Activated CD4-positive, CD25-positive, alpha-beta regulatory T cell treated with anti-CD3 and anti-CD28 coated beads, Interleukin-2, amount 50 U/mL, for 24 hours (primary cell): ENCODE measurements around the gene VSIG10L2.
"Not testable (repeated sequence)": the region's sequence is repeated elsewhere in the genome, so short reads cannot be mapped to it uniquely, and the experiment has no call there.

Source experiments
- ATAC-seq, 2 donors: fragments of 150-1000 bp; cut with Tn5 transposase; one replicate each; pipeline ENCODE4 v1.10.0; 2021; ENCODE audit warnings: mild to moderate bottlenecking in 1 of 2, moderate library complexity in 1 of 2

The VSIG10L2 gene

DNA sequence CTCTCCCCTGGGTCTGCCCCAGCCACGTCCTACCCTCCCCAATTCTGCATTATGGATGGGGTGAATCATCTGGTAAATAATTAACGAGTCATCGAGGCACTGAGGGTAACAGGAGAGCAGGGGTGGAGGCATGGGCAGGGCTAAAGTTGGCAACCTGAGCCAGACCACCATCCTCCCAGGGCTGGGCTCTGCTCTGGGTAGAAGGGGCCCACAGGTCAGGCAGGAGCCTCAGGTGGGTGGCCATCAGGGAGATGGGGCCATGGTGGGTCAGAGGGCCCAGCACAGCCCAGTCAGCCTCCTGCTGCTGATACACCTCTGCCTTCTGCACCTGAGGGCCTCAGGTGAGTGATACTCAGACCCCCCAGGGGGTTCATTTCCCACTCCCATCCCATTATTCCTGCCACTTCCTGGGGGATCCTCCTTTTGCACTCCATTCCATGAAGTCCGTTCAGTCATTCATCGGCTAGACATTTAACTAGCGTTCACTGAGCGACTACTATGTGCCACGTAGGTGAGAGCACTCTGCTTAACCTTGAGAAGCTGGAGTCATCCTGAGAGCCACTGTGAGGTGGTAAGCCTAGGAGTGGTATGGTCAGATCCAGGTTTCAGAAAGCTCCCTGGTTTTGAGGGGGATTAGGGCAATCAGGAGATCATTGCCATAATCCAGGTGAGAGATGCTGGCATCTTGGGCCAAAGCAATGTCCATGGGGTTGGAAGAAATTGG lies at the start of gene VSIG10L2:
Gene VSIG10L2 (plus strand): TSS at position 248 of the 724 bp plus-strand sequence. CDS start 12 bp downstream, at position 260.
- ATAC-seq, result no peak

DNA sequence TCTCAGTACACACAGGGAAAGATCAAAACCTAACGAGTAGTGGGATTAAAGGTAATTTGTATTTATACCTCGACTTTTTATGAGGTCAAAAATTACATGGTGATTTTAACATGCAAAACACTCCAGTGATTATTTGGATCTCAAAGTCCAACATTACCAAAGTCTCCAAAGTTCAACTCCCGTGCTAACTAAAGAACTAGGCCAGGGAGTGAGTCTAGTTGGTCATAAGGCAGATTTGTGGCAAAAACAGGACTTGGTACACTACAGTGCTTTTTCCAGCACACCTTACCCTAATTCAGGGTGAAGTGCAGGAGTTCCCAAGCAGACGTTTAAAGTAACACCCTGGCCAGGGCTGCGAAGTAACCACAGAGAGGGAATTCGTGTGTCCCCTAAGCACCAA lies 44.0 kb upstream of the VSIG10L2 start:
- ATAC-seq, result no peak

DNA sequence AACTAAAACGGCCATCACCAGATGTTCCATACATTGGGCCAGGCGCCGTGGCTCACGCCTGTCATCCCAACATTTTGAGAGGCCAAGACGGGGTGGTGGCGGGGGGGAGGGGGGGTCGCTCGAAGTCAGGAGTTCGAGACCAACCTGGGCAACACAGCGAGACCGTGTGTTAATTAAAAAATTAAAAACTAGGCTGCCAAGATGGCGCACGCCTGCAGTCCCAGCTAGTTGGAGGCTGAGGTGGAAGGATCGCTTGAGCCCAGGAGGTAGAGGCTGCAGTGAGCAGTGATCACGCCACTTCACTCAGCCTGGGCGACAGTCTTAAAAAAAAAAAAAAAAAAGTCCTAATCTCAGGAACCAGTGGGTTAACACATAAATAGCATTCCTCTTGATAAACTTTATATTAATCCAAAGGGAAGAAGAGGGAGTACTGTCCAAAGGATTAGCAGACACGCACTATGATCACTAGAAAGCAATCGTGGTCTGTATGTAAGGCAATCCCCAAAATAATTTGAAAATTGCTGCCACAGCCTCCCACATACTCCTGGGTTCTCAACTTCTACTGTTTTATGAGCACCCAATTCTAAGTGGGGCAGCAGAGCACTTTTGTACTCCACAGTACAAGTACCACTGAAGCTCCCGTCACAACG lies 43.4 kb upstream of the VSIG10L2 start:
- ATAC-seq, result no peak

DNA sequence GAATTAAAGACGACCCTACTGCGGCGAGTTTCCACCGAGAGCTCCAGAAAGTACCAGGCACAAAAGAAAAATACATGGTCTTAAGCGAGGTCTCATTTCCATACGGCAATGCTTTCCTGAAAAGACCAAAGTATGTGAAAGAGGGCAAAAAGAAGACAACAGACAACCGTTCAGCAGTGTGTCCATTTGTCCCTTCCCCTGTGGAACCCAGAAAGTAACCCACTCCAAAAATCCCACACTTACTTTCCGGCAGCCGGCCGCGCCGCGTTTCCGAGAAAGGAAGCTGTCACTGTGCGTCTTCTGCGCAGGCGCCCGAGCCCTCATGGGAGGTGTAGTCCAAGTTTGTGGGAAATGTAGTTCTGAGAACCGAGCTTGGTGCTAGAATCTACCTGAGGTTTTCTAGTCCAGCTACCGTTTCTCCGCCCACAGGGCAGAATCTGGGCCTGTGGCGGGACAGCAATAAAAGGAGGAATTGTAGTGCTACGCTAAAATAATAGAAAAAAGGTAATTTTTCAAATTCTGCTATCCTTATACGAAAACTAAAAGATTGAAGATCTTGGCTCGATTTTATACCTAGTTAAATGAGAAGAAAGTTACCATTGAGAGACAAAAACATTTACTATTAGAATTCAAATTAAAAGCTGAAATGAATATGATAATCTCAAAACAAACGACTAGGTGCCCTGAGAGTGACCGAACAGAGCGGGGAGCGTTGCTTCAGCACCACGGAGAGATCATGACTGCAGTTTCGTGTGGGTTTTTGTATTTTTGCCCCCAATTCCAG lies 42.7 kb upstream of the VSIG10L2 start, which contains the start of gene PUS3:
Gene PUS3 (minus strand): TSS at position 280 of the 784 bp plus-strand sequence. CDS start 6,922 bp downstream, outside the sequence.
- ATAC-seq, result peak; percentile 86 to 92

DNA sequence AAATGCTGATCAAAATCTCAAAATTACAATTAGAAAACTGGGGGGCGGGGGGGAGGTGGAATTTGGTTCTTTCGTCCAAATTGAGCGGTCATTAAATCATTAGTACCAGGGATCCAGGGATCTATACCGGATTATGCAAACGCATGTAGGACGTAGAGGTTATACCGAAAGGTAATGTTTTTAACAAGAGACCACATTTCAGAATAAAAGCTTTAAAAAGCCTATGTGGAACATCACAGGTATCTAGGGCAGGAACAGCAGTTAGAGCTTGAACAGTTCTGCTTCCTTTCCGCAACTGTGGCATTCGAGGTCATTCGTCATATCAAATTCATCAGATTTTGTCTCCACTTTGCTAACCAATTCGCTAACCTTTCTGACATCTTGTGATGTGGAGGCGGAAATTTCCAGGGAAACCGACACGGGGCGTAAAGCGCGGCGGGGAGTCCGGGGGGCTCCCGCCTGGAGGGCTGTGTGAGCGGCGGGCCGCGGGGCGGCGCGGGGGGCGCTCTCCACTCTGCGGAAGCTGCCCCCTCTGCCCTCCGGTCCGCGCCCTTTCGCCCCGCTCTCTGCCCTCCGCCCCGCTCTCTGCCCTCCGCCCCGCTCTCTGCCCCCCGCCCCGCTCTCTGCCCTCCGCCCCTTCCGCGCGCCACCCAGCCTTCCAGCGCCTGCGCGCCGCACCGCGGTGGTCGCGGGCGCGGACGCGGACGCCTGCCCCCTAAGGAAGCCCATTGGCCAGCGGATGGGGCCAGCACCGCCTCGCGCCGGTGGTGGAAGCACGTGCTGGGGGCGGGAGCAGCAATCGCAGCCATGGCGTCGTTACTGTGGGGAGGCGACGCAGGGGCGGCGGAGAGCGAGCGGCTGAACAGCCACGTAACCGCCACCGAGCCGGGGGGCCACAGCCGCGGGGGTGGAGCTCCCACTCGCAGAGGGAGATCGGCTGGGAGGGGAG lies 41.9 kb upstream of the VSIG10L2 start, which contains the start of gene DDX25:
Gene DDX25 (plus strand): TSS at position 798 of the 949 bp plus-strand sequence. CDS start 10 bp downstream, at position 808.
- ATAC-seq, result peak in 1 of 2 donors; percentile 9

DNA sequence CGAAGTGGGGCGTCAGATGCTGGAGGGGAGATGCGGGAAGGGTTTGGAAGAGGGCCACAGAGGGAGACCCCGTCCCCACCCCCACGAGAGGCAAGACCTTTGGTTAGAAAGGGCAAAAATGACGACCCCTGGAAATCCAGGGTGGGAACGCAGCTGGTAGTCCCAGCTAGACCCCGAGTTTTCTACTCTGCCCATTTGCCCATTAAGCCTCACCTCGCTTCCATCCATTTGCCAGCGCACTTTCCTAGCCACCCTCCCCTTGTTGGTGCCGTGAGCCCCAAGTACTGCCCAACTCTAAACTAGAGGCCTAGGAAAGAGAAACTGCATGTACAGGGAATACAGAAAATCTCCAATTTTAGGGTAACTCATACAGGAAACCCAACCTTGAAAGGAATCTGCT lies 41.2 kb upstream of the VSIG10L2 start:
- ATAC-seq, result no peak

DNA sequence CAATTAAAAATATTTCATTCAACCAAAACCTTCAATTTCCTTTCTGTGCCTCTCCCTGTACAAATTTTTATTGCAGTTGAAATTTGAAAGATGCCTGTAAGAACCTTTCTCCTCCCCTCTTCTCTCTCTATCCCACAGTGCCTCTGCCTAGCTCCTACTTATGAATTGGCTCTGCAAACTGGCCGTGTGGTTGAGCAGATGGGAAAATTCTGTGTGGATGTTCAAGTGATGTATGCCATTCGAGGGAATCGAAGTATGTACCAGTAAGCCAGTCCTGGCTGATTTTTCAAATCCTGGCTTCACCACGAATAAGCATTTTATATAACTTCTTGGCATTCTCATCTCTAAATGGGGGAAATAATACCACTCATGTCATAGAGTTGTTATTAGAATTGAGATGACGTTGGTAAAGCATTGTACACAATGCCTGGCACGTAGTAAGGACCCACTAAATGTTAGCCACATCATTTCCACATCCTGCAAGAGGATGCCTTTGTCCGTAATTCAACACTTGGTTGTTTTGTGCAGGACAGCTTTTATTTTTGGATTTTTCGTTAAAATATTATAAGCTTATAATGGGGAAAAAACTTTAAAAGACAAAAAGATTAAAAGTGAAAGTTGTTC lies 35.5 kb upstream of the VSIG10L2 start:
- ATAC-seq, result no peak

DNA sequence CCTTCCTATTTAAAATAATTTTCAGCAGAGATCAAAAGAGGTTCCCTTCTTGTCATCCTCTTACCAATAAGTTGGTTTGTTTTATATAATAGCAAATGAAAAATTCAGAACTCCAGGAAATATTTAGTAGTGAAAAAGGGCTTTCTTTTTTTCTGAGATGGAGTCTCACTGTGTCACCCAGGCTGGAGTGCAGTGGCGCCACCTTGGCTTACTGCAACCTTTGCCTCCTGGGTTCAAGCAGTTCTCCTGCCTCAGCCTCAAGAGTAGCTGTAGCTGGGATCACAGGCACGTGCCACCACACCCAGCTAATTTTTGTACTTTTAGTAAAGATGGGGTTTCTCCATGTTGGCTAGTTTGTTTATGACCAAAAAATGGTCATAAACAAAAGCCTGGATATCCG lies 31.2 kb upstream of the VSIG10L2 start:
- not testable (repeated sequence) for ATAC-seq

DNA sequence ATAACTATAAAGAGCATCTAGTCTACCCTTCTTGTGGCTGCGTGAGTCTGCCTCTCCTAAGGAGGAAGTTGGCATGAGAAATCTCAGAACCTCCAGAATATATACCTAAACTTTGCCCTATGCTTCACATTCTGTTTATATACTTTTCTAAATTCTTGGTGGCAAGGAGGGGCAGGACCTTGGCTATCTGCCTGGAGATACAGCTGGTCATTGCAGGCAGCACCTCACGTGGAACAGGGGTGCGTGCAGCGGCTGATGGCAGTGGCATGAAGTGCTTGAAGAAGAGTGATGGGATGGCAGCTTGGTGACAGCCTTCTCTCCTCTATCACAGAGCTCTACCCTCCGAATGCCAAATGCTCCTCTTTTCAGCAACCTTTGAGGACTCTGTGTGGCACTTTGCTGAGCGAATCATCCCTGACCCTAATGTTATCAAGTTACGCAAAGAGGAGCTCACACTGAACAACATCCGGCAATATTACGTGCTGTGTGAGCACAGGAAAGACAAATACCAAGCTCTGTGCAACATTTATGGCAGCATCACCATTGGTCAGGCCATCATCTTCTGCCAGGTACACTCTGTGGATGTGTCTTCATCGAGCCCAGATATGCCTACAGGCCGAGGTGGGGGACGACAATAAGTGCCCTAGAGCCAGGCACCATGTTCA lies 29.0 kb upstream of the VSIG10L2 start:
- ATAC-seq, result no peak

DNA sequence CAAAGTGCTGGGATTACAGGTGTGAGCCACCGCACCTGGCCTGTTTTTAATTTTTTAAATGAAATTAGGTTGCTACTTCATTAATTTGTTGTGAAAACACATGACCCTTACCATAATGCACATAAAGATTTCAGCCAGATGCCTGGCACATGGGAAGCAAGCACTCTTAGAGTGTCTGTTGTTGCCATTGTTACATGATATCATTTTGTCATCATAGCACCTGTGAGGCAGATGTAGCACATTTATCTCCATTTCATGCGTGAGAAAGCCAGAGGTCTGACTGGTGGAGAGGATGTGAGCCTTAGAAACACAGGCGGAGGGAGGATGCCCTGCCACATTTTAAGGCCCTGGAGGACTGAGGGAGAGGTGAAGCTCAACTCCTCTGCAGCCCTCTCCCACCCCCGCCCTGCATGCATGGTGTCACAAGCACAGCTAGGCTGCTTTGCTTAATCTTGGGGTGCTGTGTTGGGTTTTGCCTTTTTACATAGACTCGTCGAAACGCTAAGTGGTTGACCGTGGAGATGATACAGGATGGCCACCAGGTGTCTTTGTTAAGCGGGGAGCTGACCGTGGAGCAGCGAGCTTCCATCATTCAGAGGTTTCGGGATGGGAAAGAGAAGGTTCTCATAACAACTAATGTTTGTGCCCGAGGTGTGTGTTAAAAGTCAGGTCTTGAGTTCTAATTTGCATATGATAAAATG lies 27.6 kb upstream of the VSIG10L2 start:
- no peak for ATAC-seq

DNA sequence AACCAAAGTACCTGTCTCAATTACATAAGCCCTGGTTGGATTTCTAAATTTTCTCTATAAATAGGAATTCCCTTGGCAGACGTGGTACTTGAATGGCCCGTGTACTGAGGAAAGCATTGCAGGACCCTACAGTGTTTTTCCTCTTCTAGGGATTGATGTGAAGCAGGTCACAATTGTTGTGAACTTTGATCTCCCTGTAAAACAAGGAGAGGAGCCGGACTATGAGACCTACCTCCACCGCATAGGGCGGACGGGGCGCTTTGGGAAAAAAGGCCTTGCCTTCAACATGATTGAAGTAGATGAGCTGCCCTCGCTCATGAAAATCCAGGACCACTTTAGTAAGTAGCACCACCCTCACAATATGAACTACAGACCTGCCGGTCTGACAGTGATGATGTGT lies 24.8 kb upstream of the VSIG10L2 start:
- ATAC-seq, result no peak

DNA sequence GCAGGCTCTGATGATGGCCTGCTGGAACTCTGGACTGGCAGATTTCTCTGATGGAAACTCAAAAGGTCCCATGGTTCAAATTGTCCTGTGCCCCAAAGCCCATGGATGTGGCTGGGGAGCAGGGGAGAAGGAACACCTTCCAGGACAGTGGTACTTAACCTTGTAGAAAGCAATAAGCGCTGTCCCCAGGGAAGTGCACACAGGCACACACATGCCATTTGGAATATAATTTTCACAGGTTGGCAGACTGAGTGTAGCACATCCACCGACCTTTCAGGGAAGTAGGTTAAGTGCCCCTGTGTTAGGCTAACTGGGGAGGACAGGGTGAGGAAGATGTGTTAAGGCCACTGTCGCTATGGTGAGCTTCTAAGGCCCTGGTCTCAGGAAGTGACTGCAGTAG lies 23.7 kb upstream of the VSIG10L2 start:
- ATAC-seq, result no peak

DNA sequence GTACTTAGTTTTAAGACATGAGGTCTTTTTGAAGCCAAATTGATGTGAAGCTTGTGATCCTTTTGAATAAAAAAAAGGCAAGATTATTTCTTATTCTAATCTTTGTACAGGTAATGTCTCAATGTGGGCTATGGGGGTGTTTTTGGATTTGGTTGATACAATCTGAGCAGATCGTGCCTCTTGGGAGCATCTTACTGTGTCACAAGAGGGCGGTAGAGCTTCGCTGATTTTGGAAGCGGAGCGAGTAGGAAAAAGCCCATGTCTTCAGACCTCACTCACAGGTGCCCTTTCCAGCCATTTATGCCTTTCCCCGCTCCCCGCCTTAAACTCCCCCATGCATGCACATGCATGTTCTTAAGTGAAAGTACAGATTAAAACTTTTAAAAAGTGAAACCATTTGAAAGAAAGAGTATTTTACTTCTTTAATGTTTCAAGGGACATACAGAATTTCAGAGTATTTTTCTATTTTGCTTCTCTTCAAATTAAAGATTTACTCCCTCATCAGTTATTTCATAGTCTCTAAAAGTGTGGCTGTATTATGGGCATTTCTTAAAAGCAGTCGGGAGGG lies 22.7 kb upstream of the VSIG10L2 start:
- peak; percentile 51 for ATAC-seq

DNA sequence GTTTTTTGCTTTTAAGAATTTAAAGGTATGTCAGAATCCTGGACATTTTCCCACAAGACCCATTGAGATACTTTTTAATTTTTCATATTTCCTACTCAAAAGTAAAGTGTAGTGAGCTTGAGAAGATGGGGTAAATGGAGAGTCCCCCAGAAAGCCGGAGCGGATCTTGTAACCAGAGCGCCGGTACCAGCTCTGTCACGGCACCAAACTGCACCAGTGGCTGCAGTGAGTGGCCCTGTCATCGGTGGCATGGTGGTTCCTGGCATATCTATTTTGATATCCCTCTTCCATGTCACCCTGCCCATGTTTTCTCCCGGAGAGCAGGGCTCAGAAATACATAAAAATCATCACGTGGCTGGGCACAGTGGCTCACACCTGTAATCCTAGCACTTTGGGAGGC lies 22.2 kb upstream of the VSIG10L2 start:
- no peak for ATAC-seq

DNA sequence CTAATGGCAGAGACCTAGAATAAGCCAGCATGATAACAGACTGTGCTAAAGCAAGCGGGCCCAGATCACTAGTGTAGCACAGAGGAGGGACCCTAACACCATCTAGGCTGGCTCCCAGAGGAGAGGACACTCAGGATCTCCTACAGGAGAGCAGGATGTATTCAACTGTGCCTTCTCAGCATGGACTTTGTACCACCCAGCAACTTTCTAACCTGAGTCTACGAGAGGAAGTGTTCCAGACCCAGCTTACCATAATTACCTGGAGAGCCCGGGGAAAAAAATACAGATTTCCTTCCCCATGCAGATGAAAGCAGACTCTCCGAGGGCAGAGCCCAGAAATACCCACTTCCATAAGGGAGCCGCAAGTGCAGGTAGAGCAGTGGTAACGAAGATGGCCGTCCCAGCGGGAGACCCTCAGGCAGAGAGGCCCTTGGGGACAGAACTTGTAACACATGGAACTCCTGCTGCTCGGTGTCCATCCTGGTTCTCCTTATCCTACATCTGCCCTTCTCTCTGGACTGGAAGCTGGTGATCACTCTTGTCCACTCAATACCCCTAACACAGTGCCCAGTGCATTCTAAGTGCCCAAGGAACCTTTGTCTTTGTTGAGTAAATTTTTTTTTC lies 21.3 kb upstream of the VSIG10L2 start:
- ATAC-seq, result no peak

DNA sequence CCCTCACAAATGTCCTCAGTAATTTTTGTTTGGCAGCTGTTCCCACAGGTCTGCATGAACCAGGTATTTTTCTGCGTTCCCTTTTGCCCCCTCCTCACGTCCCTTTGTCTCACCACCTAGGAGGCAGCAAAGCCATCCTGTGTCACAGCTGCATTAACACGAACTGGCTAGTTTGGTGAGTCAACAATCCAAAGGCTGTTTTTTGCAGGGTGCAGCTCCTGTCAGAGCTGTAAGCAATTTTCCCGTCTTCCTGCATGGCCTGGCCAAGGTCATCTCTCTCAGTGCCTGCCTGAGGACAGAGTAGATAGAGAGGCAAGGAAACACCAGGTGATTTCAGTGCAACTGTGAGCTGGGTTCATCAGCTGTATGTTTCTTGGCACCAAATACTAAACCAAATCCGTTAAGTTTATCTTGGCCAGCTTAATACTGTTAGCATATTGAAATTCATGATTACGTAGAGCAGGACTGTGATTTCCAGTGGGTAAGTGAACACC lies 20.6 kb upstream of the VSIG10L2 start:
- ATAC-seq, result no peak

DNA sequence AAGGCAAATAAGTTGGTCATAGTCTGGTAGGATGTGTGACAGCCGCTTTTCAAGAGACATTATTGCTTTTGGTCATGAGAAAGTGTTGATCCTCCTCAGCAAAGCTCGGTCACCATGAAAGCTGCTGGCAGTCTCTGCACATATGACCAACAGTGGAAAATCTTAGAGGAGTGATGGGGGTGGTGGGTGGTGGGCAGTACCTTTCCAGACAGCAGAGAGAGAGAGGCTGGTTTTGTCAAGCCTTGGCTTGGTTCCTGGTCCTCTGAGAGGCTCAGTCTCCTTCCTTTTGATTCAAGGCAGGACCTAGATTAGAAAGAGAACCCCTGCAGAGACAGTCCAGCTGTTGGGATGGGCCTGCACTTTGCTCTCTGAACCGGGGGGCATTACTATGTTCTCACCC lies 20.0 kb upstream of the VSIG10L2 start:
- ATAC-seq, result no peak

DNA sequence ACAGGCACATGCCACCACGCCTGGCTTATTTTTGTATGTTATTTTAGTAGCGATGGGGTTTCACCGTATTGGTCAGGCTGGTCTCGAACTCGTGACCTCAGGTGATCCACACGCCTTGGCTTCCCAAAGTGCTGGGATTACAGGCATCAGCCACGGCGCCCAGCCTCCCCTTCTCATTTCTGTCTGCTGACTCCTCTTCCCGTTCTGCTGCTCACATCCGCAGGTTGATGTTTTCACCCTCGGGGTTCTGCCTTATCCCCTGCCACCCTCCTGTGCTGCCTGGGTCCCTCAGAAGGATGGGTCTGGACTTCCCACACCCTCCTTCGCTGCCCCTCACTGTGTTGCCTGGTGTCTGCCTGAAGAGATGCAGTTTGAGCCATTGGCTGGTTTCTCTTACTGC lies 19.2 kb upstream of the VSIG10L2 start:
- no peak for ATAC-seq

DNA sequence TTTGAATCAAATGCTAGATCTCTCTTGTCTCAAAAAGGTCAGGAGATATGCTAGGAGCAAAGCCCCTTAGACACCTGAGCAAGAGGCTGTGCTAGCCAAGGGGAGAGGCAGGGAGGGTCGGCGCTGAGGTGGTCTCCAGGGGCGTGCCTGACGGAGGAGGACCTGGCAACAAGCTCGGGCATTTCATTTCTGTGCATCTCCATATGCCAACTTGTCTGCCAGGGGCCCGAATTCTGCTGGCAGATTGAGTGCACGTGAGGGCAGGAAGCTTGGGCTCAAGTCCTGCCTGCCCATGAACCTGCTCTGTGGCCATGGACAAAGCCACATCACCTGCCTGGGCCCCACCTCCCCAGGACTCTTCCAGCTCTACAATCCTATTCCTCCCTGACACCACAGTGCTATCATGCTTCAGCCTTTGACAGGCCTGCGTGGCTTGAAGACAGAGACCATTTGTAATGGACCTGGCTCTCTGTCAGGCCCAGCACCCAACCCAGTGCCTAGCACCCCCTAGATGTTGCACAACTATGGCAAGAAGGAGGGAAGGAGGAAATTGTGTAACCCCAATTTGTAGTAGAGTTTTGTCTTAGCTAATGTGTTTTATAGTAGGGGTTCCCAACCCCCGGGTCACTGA lies 16.3 kb upstream of the VSIG10L2 start:
- no peak for ATAC-seq
